Mammary epithelial cell (primary cell): ENCODE measurements around the gene DCC.

ENCODE experiments used
- CTCF ChIP-seq, 2 donors: IDR thresholded peaks in 1 of 2; conservative IDR thresholded peaks in 1 of 2; 2 replicates each; pipeline ENCODE4 v1.5.1; 2011 to 2012; ENCODE audit warnings: inconsistent platforms in 2 of 2, low read length in 2 of 2, mild to moderate bottlenecking in 2 of 2, control low read depth in 1 of 2, low read depth in 1 of 2; ENCODE audit not compliant: insufficient read depth in 1 of 2; ENCODE audit errors: extremely low read depth in 1 of 2
- EZH2 ChIP-seq: IDR thresholded peaks from 2 replicates; pipeline ENCODE4 v1.6.1; 2012; ENCODE audit warnings: low read length, inconsistent platforms, borderline replicate concordance

DNA sequence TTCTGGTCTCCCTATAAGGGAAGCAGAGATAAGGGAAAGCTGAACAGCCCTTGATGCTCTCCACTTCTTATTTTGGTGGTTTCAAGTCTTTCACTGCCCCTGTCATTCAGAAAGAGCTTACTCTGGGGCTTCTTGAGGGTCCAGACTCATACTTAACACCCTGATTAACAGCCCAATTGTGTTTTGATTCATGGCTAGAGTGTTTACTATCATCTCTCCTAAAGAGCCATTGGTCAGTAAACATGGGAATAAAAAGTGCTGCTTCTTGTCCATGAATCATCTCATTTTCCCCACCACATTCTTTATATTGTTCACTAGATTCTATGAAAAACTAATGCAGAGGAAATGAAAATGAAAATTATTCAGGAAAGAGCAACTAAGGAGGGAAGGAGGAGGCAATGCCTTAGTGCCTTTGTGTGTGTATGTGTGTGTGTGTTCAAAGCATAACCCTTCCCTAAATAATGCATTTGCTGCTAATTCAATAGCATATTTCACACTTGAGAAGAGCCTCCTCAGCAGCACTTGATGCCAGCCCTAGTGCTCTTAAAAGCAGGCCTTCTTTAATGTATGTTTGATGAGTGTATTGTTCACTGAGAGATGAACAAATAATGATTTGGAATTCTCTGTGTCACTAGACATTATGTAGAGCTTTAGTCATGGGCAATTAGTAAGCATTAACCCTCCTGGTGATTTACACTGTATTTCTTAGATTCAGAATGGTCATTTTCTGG is 63.5 kb downstream of the DCC start:
- TF ChIP-seq CTCF (conservative IDR thresholded peaks at IDR 0.05 in 1 of 2, IDR thresholded peaks at IDR 0.05 in 1 of 2; ENCODE audit: extremely low read depth in 1 of 2, insufficient read depth in 1 of 2, low read depth in 1 of 2, low read length in 2 of 2) (no peak), EZH2 (no peak)
